ENCODE measurements around the gene TMEM237.

- TF ChIP-seq CTCF (IDR thresholded peaks at IDR 0.05; ENCODE audit: low read depth, low read length, poor library complexity, severe bottlenecking) (no peak), EZH2phosphoT487 (IDR thresholded peaks at IDR 0.05; ENCODE audit: borderline replicate concordance, low read length) (no peak)
Observed at GRCh38 chr2:201639205-201639604, 4.1 kb downstream of the TMEM237 start.
